ENCODE results near the gene DENND1B.

The DENND1B gene

DNA sequence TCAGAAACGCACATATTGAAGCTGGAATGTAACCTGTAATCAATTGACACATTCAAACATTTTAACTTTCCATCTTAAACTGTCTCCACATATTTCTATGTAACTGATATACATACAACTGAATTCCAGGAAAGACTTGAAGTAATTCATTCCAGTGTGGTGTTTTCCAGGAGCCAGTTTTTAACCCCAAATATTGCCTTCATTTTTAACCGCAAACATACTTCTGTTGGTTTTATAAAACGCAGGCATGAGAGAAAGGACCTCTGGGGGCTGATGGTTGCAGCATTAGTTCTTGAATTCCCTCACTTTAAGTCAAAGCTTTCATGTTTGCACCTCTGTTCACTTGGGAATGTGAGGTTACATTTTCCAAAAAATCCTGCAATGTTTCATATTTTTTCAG lies 303.1 kb downstream of the DENND1B start:
- no peak for DNase-seq (ENCODE audit: low read depth)
- TF ChIP-seq, protein P1, sequence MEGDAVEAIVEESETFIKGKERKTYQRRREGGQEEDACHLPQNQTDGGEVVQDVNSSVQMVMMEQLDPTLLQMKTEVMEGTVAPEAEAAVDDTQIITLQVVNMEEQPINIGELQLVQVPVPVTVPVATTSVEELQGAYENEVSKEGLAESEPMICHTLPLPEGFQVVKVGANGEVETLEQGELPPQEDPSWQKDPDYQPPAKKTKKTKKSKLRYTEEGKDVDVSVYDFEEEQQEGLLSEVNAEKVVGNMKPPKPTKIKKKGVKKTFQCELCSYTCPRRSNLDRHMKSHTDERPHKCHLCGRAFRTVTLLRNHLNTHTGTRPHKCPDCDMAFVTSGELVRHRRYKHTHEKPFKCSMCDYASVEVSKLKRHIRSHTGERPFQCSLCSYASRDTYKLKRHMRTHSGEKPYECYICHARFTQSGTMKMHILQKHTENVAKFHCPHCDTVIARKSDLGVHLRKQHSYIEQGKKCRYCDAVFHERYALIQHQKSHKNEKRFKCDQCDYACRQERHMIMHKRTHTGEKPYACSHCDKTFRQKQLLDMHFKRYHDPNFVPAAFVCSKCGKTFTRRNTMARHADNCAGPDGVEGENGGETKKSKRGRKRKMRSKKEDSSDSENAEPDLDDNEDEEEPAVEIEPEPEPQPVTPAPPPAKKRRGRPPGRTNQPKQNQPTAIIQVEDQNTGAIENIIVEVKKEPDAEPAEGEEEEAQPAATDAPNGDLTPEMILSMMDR (IDR thresholded peaks at IDR 0.05; ENCODE audit: insufficient read depth, low read depth, low read length, missing control alignments): no peak

DNA sequence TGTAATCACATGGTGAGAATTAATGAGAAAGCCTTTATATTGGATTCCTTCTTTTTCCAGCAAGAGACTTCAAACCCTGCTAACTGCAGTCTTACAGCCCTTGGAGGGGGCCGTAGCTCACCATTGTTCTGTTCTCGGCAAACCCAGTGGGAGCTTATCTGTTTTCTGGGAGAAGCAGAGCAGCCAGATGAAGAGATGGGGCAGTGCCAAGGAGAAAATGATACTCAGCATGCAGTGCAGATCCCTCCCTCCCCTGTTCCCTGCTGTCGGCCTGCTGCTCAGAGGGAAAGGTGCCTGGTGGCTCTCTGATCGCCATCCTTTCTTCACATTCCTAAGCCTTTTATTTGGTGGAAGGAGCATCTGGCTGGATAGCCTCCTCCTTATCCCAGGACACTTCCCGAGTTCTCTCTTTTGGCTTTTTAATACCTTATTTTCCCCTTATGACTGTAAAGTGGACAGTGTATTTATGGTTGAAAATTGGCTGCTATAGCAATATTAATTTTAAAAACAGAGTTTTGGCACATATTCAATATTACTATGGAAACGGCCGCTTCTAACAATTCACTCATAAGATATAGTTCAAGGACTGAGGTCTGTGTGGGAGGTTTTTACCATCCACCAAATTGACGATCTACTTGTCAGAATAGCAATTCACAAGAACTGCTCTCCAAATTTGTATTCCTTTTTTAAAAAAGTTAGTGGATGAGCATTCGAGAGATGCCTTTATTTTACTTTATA lies 303.9 kb downstream of the DENND1B start:
- no peak overlapping the region for H3K4me3 ChIP-seq (ENCODE audit: low read length)
- TF ChIP-seq, protein P1 (IDR thresholded peaks at IDR 0.05; ENCODE audit: insufficient read depth, low read depth, low read length, missing control alignments): no peak
- no peak for DNase-seq (ENCODE audit: low read depth)

More for the DNA sequence above, 303.1 kb downstream of the DENND1B start:
- H3K4me3 ChIP-seq (ENCODE audit: low read length): no peak overlapping the region

DNA sequence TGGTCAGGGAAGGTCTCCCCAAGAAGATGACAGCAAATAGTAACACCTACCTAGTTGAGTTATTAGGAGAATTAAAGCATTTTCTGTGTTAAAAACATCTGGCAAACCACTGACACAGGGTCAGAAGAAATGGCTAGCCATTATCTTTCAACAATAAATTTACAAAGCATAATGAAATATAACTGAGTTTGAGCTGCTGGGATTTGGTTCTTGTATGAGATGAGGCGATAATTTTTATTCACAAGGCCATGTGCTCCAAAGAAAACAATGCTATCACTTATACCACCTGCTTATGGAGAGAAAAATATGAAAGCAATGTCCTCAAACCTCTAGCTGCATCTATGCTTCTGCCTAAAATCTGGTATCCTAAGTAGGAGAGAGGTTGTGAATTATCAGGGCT lies 304.9 kb downstream of the DENND1B start:
- H3K4me3 ChIP-seq (ENCODE audit: low read length): no peak overlapping the region
- TF ChIP-seq, protein P1 (IDR thresholded peaks at IDR 0.05; ENCODE audit: insufficient read depth, low read depth, low read length, missing control alignments): no peak
- no peak for DNase-seq (ENCODE audit: low read depth)

DNA sequence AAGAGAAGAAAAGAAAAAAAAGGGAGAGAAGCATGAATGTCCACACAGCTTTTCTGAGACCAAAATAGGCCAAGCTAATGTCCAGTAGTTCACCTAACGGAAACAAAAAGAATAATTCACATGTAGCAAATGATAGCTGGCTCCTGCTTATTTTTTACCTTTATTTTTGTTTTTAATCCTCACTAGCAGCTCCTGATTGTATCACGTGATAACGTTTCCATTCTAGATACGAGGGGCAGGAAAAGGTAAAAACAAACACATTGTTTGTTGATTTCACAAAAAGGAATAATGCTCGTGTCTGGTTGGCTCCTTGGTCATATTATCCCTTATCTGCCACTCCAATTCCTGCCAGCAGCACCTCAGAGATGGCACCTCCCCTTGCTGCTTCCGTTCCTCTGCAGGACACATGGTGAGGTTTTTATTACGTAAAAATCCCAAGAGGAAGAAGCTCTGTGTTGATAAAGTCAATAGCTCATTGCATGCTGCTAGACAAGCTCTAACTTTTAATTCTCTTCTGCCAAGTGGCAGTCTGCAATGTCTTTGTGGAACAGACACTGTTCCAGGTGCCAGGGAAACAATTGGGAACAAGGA lies 305.6 kb downstream of the DENND1B start:
- TF ChIP-seq, protein P1 (IDR thresholded peaks at IDR 0.05; ENCODE audit: insufficient read depth, low read depth, low read length, missing control alignments): no peak
- no peak overlapping the region for H3K4me3 ChIP-seq (ENCODE audit: low read length)
- DNase-seq (ENCODE audit: low read depth): no peak

DNA sequence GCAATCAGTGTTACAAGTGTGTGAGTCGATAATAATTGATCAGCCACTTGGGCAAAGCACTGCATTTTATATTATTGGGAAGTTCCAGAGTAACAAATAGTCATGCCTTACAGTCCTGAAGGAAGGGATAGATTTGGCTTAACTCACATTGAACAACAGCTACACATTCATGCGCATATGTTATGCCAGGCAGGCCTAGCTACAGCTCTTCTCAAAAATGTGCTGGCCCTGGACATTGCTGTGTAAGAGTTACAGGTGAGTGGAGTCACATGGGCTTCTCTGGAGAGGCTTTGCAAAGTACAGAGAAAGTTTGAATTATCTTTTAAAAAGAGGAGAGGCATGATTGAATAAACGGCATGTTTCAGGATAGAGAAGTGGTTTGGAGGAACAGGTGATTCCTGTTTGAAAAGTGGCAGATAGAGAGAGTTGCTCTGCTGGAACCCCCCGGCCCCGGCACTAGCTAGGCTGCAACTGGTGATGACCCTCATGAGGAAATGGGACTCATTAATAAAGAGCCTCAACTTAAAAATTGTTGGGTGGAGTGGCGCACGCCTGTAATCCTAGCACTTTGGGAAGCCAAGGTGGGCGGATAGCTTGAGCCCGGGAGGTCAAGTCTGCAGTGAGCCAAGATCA lies 306.6 kb downstream of the DENND1B start:
- H3K4me3 ChIP-seq (ENCODE audit: low read length): no peak overlapping the region
- DNase-seq (ENCODE audit: low read depth): no peak
- TF ChIP-seq, protein P1 (IDR thresholded peaks at IDR 0.05; ENCODE audit: insufficient read depth, low read depth, low read length, missing control alignments): no peak

DNA sequence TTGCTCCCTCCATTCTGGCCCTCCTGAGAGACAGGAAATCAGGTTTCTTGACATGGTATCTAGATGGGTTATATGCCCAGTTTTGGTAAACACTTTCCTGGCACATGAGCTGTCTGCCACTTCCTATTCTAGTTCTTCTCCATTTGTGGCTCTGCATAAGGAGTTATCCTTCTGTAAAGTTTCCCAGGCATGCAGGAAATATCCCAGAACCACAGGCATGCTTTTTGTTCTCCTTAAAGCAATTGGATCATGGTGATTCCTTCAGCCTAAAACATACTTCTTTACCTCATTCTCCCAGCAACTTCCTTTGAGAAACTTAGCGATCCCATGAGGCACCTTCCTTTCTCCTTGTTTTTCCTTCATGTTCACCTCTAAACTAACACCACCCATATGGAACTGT lies 307.4 kb downstream of the DENND1B start:
- H3K4me3 ChIP-seq (ENCODE audit: low read length): no peak overlapping the region
- TF ChIP-seq, protein P1 (IDR thresholded peaks at IDR 0.05; ENCODE audit: insufficient read depth, low read depth, low read length, missing control alignments): no peak
- DNase-seq (ENCODE audit: low read depth): no peak
